Measurements from ENCODE around the gene LRCH1.

GRCh38 chr13:46749951-46750350, 197.0 kb downstream of the LRCH1 start:
- TF ChIP-seq CTCF (IDR thresholded peaks at IDR 0.05) (no peak), POLR2A (IDR thresholded peaks at IDR 0.05) (no peak)
